GM18526 (cell line): ENCODE results near the gene C10orf88.

ENCODE experiments used
- POLR2A ChIP-seq: IDR thresholded peaks from 3 replicates; pipeline ENCODE4 v1.6.1; 2011; ENCODE audit not compliant: insufficient read length; ENCODE audit errors: extremely low read depth

Gene C10orf88

GRCh38 chr10:122953902-122954730, at the start of gene C10orf88:
TSS of gene C10orf88 (minus strand) at chr10:122954227. CDS start at chr10:122954178, 49 bp downstream.
- TF ChIP-seq POLR2A: peak; percentile 77

GRCh38 chr10:123001370-123001769, 47.3 kb upstream of the C10orf88 start:
- no peak for TF ChIP-seq POLR2A

DNA sequence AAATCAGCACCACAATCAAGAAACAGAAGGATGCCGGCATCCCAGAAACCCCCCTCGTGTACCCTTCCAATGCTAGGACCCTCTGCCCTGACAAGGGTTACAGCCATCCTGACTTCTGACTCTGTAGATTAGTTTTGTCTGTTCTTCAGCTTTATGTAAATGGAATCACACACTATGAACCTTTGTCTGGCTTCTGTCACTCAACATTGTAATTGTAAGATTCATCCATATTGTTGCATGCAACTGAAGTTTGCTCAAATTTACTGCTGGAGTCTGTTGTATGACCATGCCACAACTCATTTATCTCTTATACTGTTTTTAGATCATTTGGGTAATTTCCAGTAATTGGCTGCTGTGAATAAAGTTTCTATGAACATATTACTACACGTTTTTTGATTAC, 46.1 kb upstream of the C10orf88 start:
- no peak for TF ChIP-seq POLR2A

- no peak for TF ChIP-seq POLR2A
Measured at GRCh38 chr10:122999347-122999746, 45.3 kb upstream of the C10orf88 start.

DNA sequence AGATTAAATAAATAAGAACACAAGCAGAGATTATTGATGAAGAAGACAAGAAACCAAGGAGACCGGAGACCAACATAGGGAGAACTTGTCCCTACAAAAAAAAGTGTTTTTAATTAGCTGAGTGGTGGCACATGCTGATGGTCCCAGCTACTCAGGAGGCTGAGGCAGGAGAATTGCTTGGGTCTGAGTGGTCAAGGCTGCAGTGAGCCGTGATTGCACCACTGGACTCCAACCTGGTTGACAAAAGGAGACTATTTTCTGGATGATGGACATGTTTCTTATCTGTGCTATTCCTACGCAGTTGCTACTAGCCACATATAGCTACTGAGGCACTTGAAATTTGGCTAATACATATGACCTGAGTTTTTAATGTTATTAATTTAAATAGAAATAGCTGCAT, 44.9 kb upstream of the C10orf88 start:
- no peak for TF ChIP-seq POLR2A

DNA sequence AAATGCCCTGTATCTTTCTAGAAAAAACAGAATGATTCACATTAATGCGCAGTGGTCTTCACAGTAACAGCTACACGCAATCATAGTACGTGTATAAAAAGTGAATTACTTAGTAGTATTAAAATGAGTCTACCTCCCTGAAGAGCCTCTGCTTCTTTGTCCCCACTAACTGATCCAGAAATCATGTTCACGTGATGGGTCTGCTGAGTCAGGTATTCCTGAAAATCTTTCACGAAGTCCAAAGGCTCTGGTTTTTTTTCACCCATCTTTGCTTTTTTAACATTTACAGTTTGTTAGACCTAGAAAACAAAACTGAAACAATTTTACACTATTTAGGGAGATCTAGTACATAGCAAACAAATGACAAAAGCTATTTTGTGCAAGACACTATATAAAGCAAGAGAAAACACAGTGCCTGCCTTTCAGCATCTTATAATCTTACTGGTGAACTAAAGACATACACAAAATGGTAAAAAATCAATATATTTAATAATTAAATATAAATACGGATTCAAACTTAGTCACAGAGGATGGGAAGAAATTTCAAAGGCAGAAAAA, 44.4 kb upstream of the C10orf88 start:
- TF ChIP-seq POLR2A: no peak

- TF ChIP-seq POLR2A: no peak
Measured at GRCh38 chr10:122997864-122998263, 43.8 kb upstream of the C10orf88 start.

DNA sequence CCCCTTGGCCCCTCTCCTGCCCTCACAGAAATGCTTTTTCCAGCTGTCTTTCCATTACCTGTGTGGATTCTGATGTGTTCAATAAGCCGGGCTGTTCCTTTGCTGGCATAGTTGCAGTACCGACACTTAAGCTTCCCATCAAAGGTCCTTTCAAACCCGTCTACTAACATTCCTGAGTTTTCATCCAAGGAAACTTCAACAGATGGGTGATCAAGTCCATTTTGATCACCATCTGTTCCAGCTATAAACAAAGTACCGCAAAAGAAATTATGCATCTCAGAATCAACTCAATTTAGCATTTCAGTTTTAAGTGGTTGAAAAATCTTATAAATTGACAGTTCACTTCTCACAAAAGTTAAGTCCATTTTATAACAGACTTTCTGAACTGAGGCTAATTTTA, 41.9 kb upstream of the C10orf88 start:
- no peak for TF ChIP-seq POLR2A

DNA sequence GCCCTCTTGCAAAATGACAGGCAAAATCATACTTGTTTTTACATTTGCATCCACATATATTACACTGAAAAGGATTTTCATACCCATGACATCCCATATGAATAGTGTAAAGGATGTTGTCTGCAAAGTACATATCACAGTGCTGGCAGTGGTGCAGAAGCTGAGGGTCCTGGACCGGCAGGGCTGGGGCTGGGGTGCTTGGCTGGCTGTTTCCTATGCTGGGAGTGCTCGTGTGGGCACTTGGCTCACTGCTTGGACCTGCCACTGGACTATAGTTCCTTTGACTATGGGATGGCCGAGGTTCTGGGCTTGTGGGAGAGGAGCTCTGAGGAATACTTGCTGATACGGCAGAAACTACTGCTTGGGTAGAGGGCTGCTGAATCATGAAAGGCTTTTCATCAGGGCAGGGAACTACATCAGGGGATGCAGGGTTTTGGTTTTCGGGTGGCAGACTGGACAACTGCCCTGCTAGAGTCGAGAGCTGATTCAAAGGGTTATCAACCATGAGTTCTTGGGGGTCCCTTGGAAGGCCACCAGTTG, 39.8 kb upstream of the C10orf88 start:
- no peak for TF ChIP-seq POLR2A

DNA sequence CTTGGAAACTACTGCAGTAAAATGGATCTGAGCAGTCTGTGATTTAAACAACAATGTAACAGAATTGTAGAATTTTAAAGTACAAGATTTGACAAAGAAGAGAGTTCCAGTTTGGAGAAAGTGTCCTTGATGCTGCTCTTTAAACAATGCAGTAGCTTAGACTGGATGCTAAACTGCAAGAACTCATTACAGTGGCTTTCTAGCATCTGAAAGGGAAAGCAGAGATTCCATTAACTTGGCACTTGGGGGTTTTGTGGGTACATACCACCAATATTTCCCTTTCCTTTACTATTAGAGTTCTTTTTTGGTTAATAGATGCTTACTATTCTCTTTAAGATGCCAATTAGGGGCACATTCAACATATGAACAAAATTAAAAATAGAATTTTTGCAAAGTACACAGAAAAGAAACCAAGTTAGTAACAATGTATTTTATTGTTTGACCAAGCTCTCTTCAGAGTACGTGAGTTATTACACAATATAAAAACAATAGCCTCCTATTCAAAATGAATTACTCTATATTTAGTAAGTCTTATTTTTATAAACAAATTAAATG, 38.1 kb upstream of the C10orf88 start:
- no peak for TF ChIP-seq POLR2A

- TF ChIP-seq POLR2A: no peak
Measured at GRCh38 chr10:122990278-122990677, 36.3 kb upstream of the C10orf88 start.

- TF ChIP-seq POLR2A: no peak
Measured at GRCh38 chr10:122988501-122988900, 34.5 kb upstream of the C10orf88 start.

DNA sequence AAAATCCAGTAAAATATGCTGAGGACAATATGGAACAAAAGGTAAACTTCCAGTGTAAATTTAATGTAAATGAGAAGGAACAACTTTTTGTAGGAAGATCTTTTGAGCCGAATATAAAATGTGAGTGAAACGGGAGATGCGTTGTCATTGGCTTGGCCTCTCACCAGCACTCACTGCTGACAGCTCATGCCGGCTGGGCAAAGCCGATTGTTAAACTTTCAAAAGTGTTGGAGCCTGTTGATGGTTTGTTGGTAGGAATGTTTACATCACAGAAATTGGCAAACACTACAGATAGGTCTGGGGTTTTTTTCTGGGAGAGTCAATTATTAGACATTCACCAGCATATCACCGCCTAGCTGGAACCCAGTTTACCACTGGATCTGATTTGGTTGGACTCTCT, 32.3 kb upstream of the C10orf88 start:
- no peak for TF ChIP-seq POLR2A

GRCh38 chr10:122984708-122985107, 30.7 kb upstream of the C10orf88 start:
- no peak for TF ChIP-seq POLR2A

GRCh38 chr10:122983898-122984297, 29.9 kb upstream of the C10orf88 start:
- TF ChIP-seq POLR2A: no peak

DNA sequence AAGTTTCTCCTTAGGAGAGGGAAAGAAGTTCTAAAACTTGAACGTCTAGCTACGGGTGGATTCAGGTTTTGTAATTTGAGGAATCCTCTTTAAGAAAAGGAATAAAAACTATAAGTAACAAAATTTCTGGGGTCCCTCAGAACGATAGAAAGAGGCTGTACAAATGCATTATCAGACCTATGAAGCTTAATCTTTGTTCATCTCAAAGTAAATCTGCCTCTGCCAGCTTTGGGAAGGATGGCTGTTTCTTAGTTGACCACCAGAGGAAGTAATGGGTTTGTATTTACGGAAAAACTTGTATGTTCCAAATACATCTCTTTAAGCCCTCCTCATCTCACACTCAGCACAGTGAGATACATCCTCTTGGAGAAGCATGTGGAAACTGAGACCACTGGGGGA, 27.0 kb upstream of the C10orf88 start:
- no peak for TF ChIP-seq POLR2A
